Aorta (tissue), 5 donors: Measurements from ENCODE around the gene RIPPLY2. TPM values are rescaled to one million over a fixed set of nuclear protein-coding genes. Genes with fewer than 3 reads are reported as not detected.

ENCODE experiments used
- ATAC-seq: fragments of 200-7000 bp; cut with Tn5 transposase; one replicate; pipeline ENCODE4 v1.9.1; 2022; ENCODE audit warnings: moderate library complexity; ENCODE audit not compliant: low FRiP score
- DNase-seq, 2 donors: peaks; one replicate each; pipeline ENCODE4 v3.0.0-alpha.2; 2020
- H3K27ac ChIP-seq, 2 donors: one replicate each; pipeline ENCODE4 v1.5.1; 2013; ENCODE audit warnings: low read length in 2 of 2, mild to moderate bottlenecking in 2 of 2, moderate library complexity in 2 of 2, control low read depth in 1 of 2, inconsistent platforms in 1 of 2, low read depth in 1 of 2
- H3K27me3 ChIP-seq, 2 donors: one replicate each; pipeline ENCODE4 v1.6.1; 2013; ENCODE audit warnings: control low read depth in 1 of 2, low read length in 1 of 2, mild to moderate bottlenecking in 1 of 2, moderate library complexity in 1 of 2; ENCODE audit not compliant: insufficient read depth in 2 of 2, control insufficient read depth in 1 of 2
- H3K36me3 ChIP-seq, 2 donors: one replicate each; pipeline ENCODE4 v1.6.1; 2013; ENCODE audit warnings: control low read depth in 1 of 2, low read length in 1 of 2, mild to moderate bottlenecking in 1 of 2; ENCODE audit not compliant: insufficient read depth in 2 of 2, control insufficient read depth in 1 of 2
- H3K4me1 ChIP-seq, 2 donors: one replicate each; pipeline ENCODE4 v1.6.1; 2013; ENCODE audit warnings: low read length in 2 of 2, control low read depth in 1 of 2, mild to moderate bottlenecking in 1 of 2, moderate library complexity in 1 of 2; ENCODE audit not compliant: insufficient read depth in 2 of 2, control insufficient read depth in 1 of 2
- H3K4me3 ChIP-seq, 2 donors: one replicate each; pipeline ENCODE4 v1.5.1; 2013; ENCODE audit warnings: low read length in 2 of 2, control low read depth in 1 of 2, mild to moderate bottlenecking in 1 of 2
- H3K9me3 ChIP-seq: one replicate; pipeline ENCODE4 v1.6.1; 2013; ENCODE audit warnings: mild to moderate bottlenecking, low read length; ENCODE audit not compliant: control insufficient read depth
- WGBS, 2 donors: extraction: QIAGEN DNeasy Blood & Tissue Kit; methylation state at CpG; one replicate each; pipeline ENCODE4 v1.1.7; 2013; 5-methylcytosine and 5-hydroxymethylcytosine counted together
- intact Hi-C, 2 donors: fragments of 100-400 bp; cut with DNase I; formaldehyde crosslinking; loops; one replicate each; pipeline versions ENCODE4 v1.14.2 to v1.15.0; 2022
- polyA plus RNA-seq, 2 donors: library from polyadenylated mRNA; stranded (reverse); fragments of 200-250 nt; gene quantifications; one replicate each; pipeline ENCODE4 v1.2.3, GENCODE V29; 2013
- total RNA-seq, 2 donors: library from RNA; stranded (reverse); fragmentation: NEBNext Ultra II Directional; extraction: Animal tissue kit (Norgen Biotek cat#: 25700); gene quantifications; one replicate each; pipeline ENCODE4 v1.2.1, GENCODE V29; 2021
- donor health status: healthy with polysubstance abuse.
- donor health status: Bipolar disorder and iron deficiency.
- donor health status: DM: no; HTN: no; CAD: no.
- donor health status: DM: no; HTN: no; CAD: no.
- donor health status: DM: yes; HTN: yes; CAD: no.

The RIPPLY2 gene
- total and polyA plus RNA-seq, 4 donors, result 0.05 TPM; not detected in 3

GRCh38 chr6:83904395-83904794 is 51.2 kb downstream of the RIPPLY2 start:
- intact Hi-C loops, result no loop called here
- Histone ChIP-seq H3K36me3 (no peaks in the 10 kb centered on the region), H3K27me3 (no peaks in the 10 kb centered on the region), H3K4me3 (no peak overlapping the region), H3K27ac (no peak overlapping the region), H3K4me1 (no peaks in the 10 kb centered on the region), H3K9me3 (no peaks in the 10 kb centered on the region)
- DNase-seq (no peak), ATAC-seq (no peak)
- 75 to 85% methylated on average over 4 of the region's 4 CpGs for WGBS, 2 donors

- no peak for DNase-seq
Measured at GRCh38 chr6:83905648-83906047, 52.5 kb downstream of the RIPPLY2 start.

More at GRCh38 chr6:83905648-83906047, 52.5 kb downstream of the RIPPLY2 start:
- Histone ChIP-seq H3K27ac (no peak overlapping the region), H3K36me3 (no peaks in the 10 kb centered on the region), H3K4me3 (no peak overlapping the region), H3K27me3 (no peaks in the 10 kb centered on the region), H3K9me3 (no peaks in the 10 kb centered on the region), H3K4me1 (no peaks in the 10 kb centered on the region)
- intact Hi-C loops, result loop anchor here in 1 of 2 donors (5.0 kb wide), 1 partner anchor 72 kb away; no protein-coding TSS in a partner anchor
- WGBS, 2 donors, result 96 to 98% methylated on average over 4 of the region's 4 CpGs
- ATAC-seq, result no peak

Other genes starting within 250 kb of the RIPPLY2 start
- 1 to 10 TPM; 2.1 to 4.3 TPM for gene SNAP91, start 144.3 kb upstream of the RIPPLY2 start, total RNA-seq
- gene SNAP91, start 144.3 kb upstream of the RIPPLY2 start, polyA plus RNA-seq, result under 1 TPM; 0.25 to 0.51 TPM
- 10 to 100 TPM; 19.4 to 22.8 TPM for gene CYB5R4, start 6.3 kb downstream of the RIPPLY2 start, total RNA-seq
- gene CYB5R4, start 6.3 kb downstream of the RIPPLY2 start, polyA plus RNA-seq, result 10 to 100 TPM in 1 of 2 donors, 1 to 10 TPM in 1; 4.6 to 19.5 TPM
- gene MRAP2, start 180.4 kb downstream of the RIPPLY2 start, total RNA-seq, result 10 to 100 TPM; 65.1 to 74.4 TPM
- gene MRAP2, start 180.4 kb downstream of the RIPPLY2 start, polyA plus RNA-seq, result 10 to 100 TPM; 57.5 to 90.8 TPM